Epidermal melanocyte (primary cell): Measurements from ENCODE around the gene PIP4P1.

Experiments
- DNase-seq: peaks from one replicate; pipeline ENCODE4 v3.0.0; 2011; ENCODE audit warnings: low spot score; ENCODE audit not compliant: insufficient read length

The PIP4P1 gene

DNA sequence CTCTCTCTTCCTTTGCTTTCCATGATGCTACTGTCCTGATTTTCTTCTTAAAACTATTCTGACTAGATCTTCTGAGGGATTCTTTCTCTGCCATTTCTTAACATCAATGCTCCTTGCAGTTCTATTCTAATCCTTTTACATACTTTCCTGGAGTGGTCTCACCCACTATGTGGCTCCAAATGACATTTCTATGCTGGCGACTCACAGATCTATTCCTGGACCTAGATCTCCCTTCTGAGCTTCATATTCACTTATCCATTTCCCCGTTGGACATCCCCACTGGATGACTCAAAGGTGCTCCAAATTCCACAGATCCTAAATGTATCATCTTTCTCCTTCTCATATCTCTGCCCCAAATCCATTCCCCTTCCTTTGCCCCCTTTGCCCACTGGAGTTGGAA lies 52.0 kb downstream of the PIP4P1 start:
- no peak for DNase-seq
